Natural killer cell (primary cell): ENCODE results near the gene ANOS1. TPM values are rescaled to one million over a fixed set of nuclear protein-coding genes. Genes with fewer than 3 reads are reported as not detected.

ENCODE experiments used
- ATAC-seq, 3 donors: fragments of 150-1000 bp in 2 of 3; fragments of 200-7000 bp in 1 of 3; cut with Tn5 transposase; 1 replicate in 1 of 3; 2 replicates in 2 of 3; pipeline ENCODE4 v1.10.0; 2021; ENCODE audit warnings: mild to moderate bottlenecking in 2 of 3, moderate library complexity in 2 of 3
- DNase-seq, 2 donors: peaks; one replicate each; pipeline versions ENCODE4 v3.0.0 to v3.0.0-alpha.2; 2013 to 2021; ENCODE audit warnings: mixed read lengths in 1 of 2
- H3K27ac ChIP-seq: one replicate; pipeline ENCODE4 v1.5.1; 2013; ENCODE audit warnings: mild to moderate bottlenecking, low read length
- H3K27me3 ChIP-seq: one replicate; pipeline ENCODE4 v1.6.1; 2013; ENCODE audit warnings: low read length; ENCODE audit not compliant: control insufficient read depth, insufficient read depth
- H3K36me3 ChIP-seq: one replicate; pipeline ENCODE4 v1.6.1; 2013; ENCODE audit warnings: low read length; ENCODE audit not compliant: control insufficient read depth, insufficient read depth
- H3K4me1 ChIP-seq: one replicate; pipeline ENCODE4 v1.6.1; 2013; ENCODE audit warnings: low read length; ENCODE audit not compliant: control insufficient read depth, insufficient read depth
- H3K4me3 ChIP-seq: one replicate; pipeline ENCODE4 v1.5.1; 2013; ENCODE audit warnings: low read length
- H3K9me3 ChIP-seq: one replicate; pipeline ENCODE4 v1.6.1; 2013; ENCODE audit warnings: low read length; ENCODE audit not compliant: control insufficient read depth, insufficient read depth
- H3K27ac Mint-ChIP-seq, 2 donors: one replicate each; pipeline ENCODE4 v1.8.0; 2022; ENCODE audit warnings: mild to moderate bottlenecking in 2 of 2, mixed read lengths in 2 of 2, moderate library complexity in 1 of 2
- H3K27me3 Mint-ChIP-seq, 2 donors: one replicate each; pipeline ENCODE4 v1.8.0; 2022; ENCODE audit warnings: low read depth in 2 of 2, mixed read lengths in 2 of 2
- H3K36me3 Mint-ChIP-seq: one replicate; pipeline ENCODE4 v1.8.0; 2022; ENCODE audit warnings: mixed read lengths
- H3K4me1 Mint-ChIP-seq, 2 donors: one replicate each; pipeline ENCODE4 v1.8.0; 2022; ENCODE audit warnings: mixed read lengths in 2 of 2
- H3K4me3 Mint-ChIP-seq: one replicate; pipeline ENCODE4 v1.8.0; 2022; ENCODE audit warnings: mild to moderate bottlenecking, moderate library complexity, mixed read lengths
- H3K9me3 Mint-ChIP-seq, 2 donors: one replicate each; pipeline ENCODE4 v1.8.0; 2022; ENCODE audit warnings: mixed read lengths in 2 of 2
- CTCF ChIP-seq: fragments of 200-600 bp; IDR thresholded peaks from one replicate; pipeline ENCODE4 v1.8.0; 2022; ENCODE audit warnings: antibody characterized with exemption
- WGBS: methylation state at CpG from one replicate; pipeline ENCODE4 v1.1.7; 2013; ENCODE audit warnings: missing lambda C conversion rate; ENCODE audit not compliant: insufficient coverage; 5-methylcytosine and 5-hydroxymethylcytosine counted together
- intact Hi-C: fragments of 100-400 bp; cut with micrococcal nuclease; formaldehyde crosslinking; loops from one replicate; pipeline ENCODE4 v1.14.2; 2022
- total RNA-seq, 4 donors: library from RNA; stranded (reverse); fragments of 120-200 nt in 1 of 4; gene quantifications; one replicate each; pipeline versions ENCODE4 v1.2.3 to v1.2.4, GENCODE V29; 2013 to 2022

ANOS1 gene
- total RNA-seq, 3 donors from 2014 or later (not counting 1 experiment from before 2014, with no cell fraction given): not detected

- 75% methylated on average over 4 of the region's 7 CpGs for WGBS
- DNase-seq (no peak), ATAC-seq (no peak)
- no peaks in the 10 kb centered on the region for H3K9me3 Mint-ChIP-seq
- no peaks in the 10 kb centered on the region for H3K36me3 Mint-ChIP-seq
- Histone ChIP-seq H3K36me3 (no peaks in the 10 kb centered on the region), H3K27ac (no peak overlapping the region), H3K27me3 (no peaks in the 10 kb centered on the region), H3K4me3 (no peak overlapping the region), H3K9me3 (no peaks in the 10 kb centered on the region), H3K4me1 (no peaks in the 10 kb centered on the region)
- intact Hi-C loops: no loop called here
- H3K4me1 Mint-ChIP-seq: no peaks in the 10 kb centered on the region
- H3K4me3 Mint-ChIP-seq: no peak overlapping the region
- TF ChIP-seq CTCF: no peak
- H3K27me3 Mint-ChIP-seq: no peaks in the 10 kb centered on the region
- H3K27ac Mint-ChIP-seq: no peak overlapping the region
These were observed 84.8 kb downstream of the ANOS1 start for GRCh38 chrX:8647176-8647575.

DNA sequence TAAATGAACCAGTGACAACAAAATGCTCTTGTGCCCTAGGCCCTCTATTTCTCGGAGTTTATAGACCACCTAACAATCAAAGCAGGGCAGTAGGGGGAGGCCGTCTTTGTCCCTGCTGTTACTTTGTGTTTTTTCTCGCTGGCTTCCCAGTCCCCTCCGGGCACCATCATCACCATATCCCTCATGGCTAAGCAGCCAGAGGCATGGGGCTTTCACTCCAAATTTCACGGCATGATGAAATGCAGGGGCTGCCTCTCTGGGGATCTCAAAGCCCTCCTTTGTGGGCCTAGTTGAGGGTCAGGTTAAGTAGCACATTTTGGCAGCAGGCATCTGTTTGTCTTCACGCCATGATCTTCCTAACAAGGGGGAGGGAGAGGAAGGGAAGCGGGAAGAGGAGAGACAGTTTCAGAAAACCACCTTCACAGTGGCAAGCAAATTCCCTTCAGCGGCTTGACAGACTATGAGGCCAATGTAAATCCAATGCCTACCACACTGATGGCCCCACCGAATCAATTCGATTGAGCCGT is 91.9 kb downstream of the ANOS1 start:
- Mint-ChIP-seq H3K36me3 (no peaks in the 10 kb centered on the region), H3K4me1 (no peaks in the 10 kb centered on the region), H3K9me3 (peaks cover 2 to 5% of the 10 kb centered on the region in 2 donors), H3K27me3 (no peaks in the 10 kb centered on the region), H3K27ac (no peak overlapping the region), H3K4me3 (no peak overlapping the region)
- no peaks in the 10 kb centered on the region for H3K9me3 ChIP-seq
- no peaks in the 10 kb centered on the region for H3K4me1 ChIP-seq
- intact Hi-C loops: no loop called here
- no peak overlapping the region for H3K4me3 ChIP-seq
- no peaks in the 10 kb centered on the region for H3K36me3 ChIP-seq
- no peaks in the 10 kb centered on the region for H3K27me3 ChIP-seq
- 86% methylated on average over 2 of the region's 11 CpGs for WGBS
- no peak overlapping the region for H3K27ac ChIP-seq
- no peak for TF ChIP-seq CTCF
- ATAC-seq (no peak), DNase-seq (no peak)

DNA sequence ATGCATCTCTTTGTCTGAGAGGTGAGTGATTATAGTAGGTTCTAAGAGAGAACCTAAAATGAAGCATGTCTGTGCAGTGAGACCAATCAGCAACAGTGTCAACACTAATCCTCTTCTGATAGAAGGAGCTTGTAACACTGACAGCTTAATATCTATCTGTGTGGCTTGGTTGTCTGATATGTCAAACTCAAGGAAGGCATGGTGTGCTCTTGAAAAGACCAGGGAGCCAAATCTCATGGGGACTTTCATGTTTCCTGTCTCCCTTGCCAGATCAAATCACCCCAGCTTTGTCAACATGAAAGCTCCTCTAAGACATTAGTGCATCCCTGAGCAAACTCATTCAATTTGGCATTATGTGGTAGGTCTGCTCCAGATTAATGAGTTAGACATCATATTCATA is 95.4 kb downstream of the ANOS1 start:
- Mint-ChIP-seq H3K4me1 (no peaks in the 10 kb centered on the region), H3K9me3 (peaks cover 2 to 5% of the 10 kb centered on the region in 2 donors), H3K27ac (no peak overlapping the region), H3K4me3 (no peak overlapping the region), H3K36me3 (no peaks in the 10 kb centered on the region), H3K27me3 (no peaks in the 10 kb centered on the region)
- intact Hi-C loops: no loop called here
- no peak overlapping the region for H3K27ac ChIP-seq
- H3K9me3 ChIP-seq: no peaks in the 10 kb centered on the region
- TF ChIP-seq CTCF: no peak
- no peak for DNase-seq
- no peak for ATAC-seq
- no peaks in the 10 kb centered on the region for H3K4me1 ChIP-seq
- H3K4me3 ChIP-seq: no peak overlapping the region
- no peaks in the 10 kb centered on the region for H3K36me3 ChIP-seq
- no peaks in the 10 kb centered on the region for H3K27me3 ChIP-seq

- intact Hi-C loops: no loop called here
- H3K4me3 ChIP-seq: no peak overlapping the region
- no peak for TF ChIP-seq CTCF
These were observed 96.1 kb downstream of the ANOS1 start for GRCh38 chrX:8635812-8636211.

More at GRCh38 chrX:8635812-8636211, 96.1 kb downstream of the ANOS1 start:
- Mint-ChIP-seq H3K9me3 (peaks cover 3 to 5% of the 10 kb centered on the region in 2 donors), H3K27me3 (no peaks in the 10 kb centered on the region), H3K4me1 (no peaks in the 10 kb centered on the region), H3K27ac (no peak overlapping the region), H3K4me3 (no peak overlapping the region), H3K36me3 (no peaks in the 10 kb centered on the region)
- DNase-seq (no peak), ATAC-seq (no peak)
- H3K36me3 ChIP-seq: no peaks in the 10 kb centered on the region
- WGBS: 96% methylated on average over 4 of the region's 5 CpGs
- no peaks in the 10 kb centered on the region for H3K9me3 ChIP-seq
- H3K27ac ChIP-seq: no peak overlapping the region
- no peaks in the 10 kb centered on the region for H3K27me3 ChIP-seq
- H3K4me1 ChIP-seq: no peaks in the 10 kb centered on the region
